Measurements from ENCODE around the gene ULK1. TPM values are rescaled to one million over a fixed set of nuclear protein-coding genes. Genes with fewer than 3 reads are reported as not detected.

ULK1 gene
- total RNA-seq, 4 donors from 2014 or later: 27.9 to 81.2 (median 48.6) TPM

DNA sequence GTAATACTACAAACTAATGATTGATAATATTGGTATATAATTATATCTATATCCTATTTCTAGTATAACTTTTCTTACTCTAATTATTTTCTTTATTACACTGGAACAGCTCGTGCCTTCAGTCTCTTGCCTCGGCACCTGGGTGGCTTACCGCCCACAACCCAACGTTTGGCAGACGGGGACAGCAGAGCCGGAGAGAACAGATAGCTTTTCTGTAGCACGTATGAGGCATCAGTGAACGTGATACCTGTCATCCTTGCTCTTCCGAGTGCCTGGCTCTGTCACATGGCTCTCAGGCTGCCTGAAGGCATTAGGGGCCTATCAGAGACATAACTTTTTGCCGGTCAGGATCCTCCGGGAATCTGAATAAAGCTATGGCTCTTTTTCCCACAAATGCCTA lies 40.1 kb downstream of the ULK1 start:
- Histone ChIP-seq H3K9me3 (no peaks in the 10 kb centered on the region), H3K27ac (no peak overlapping the region), H3K27me3 (no peaks in the 10 kb centered on the region), H3K4me3 (no peak overlapping the region), H3K36me3 (peaks cover 0 to 44% of the 10 kb centered on the region in 2 donors), H3K4me1 (peaks cover 10 to 11% of the 10 kb centered on the region in 2 donors)
- intact Hi-C loops (cut with DNase I; ENCODE audit: low total_unique reads): no loop called here
- no peak for DNase-seq
- TF ChIP-seq, protein P1, sequence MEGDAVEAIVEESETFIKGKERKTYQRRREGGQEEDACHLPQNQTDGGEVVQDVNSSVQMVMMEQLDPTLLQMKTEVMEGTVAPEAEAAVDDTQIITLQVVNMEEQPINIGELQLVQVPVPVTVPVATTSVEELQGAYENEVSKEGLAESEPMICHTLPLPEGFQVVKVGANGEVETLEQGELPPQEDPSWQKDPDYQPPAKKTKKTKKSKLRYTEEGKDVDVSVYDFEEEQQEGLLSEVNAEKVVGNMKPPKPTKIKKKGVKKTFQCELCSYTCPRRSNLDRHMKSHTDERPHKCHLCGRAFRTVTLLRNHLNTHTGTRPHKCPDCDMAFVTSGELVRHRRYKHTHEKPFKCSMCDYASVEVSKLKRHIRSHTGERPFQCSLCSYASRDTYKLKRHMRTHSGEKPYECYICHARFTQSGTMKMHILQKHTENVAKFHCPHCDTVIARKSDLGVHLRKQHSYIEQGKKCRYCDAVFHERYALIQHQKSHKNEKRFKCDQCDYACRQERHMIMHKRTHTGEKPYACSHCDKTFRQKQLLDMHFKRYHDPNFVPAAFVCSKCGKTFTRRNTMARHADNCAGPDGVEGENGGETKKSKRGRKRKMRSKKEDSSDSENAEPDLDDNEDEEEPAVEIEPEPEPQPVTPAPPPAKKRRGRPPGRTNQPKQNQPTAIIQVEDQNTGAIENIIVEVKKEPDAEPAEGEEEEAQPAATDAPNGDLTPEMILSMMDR (IDR thresholded peaks at IDR 0.05 in 4 of 5, conservative IDR thresholded peaks at IDR 0.05 in 1 of 5): no peak
- TF ChIP-seq POLR2A (IDR thresholded peaks at IDR 0.05): no peak
- no peak for ATAC-seq
- in situ Hi-C loops (cut with MboI; ENCODE audit: low sequenced_read_pairs in 4 of 4): no loop called here

DNA sequence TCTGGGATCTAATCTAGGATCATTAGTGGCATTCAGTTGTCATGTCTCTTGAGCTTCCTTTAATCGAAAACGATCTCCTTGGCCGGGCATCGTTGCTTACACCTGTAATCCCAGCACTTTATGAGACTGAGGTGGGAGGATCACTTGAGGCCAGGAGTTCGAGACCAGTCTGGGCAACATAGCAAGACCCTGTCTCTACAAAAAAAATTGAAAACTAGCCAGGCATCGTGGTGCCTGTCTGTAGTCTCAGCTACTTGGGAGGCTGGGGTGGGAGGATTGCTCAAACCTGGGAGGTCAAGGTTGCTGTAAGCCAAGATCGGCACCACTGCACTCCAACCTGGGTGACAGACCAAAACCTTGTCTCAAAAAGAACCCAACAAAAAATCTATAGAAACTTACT lies 43.7 kb downstream of the ULK1 start:
- no peak for ATAC-seq
- TF ChIP-seq, protein P1 (IDR thresholded peaks at IDR 0.05 in 4 of 5, conservative IDR thresholded peaks at IDR 0.05 in 1 of 5): no peak
- no peak for TF ChIP-seq POLR2A (IDR thresholded peaks at IDR 0.05)
- intact Hi-C loops (cut with DNase I; ENCODE audit: low total_unique reads) (no loop called here), in situ Hi-C loops (cut with MboI; ENCODE audit: low sequenced_read_pairs in 4 of 4) (no loop called here)
- Histone ChIP-seq H3K4me1 (no peaks in the 10 kb centered on the region), H3K36me3 (peaks cover 0 to 50% of the 10 kb centered on the region in 2 donors), H3K9me3 (no peaks in the 10 kb centered on the region), H3K4me3 (no peak overlapping the region), H3K27me3 (no peaks in the 10 kb centered on the region), H3K27ac (no peak overlapping the region)
- peak in 1 of 2 donors; percentile 4 for DNase-seq

DNA sequence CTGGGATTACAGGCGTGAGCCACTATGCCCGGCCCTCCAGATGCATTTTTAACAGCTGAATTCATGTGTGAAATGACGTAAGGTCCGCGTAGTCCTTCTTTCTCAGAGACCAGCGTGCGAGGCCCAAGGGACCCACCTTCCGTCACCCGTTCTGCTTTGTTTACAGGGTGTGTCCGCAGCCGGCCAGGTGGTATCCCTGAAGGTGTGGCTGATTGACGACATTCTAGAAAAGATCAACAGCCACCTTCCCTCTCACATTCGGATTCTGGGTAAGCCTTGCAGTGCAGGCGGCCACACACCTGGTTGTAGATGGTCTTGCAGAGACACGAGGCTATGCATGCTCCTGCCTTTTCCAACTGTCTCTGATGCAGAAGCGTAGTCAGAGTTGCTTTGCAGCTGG lies 44.6 kb downstream of the ULK1 start:
- no peaks in the 10 kb centered on the region for H3K9me3 ChIP-seq
- no peak overlapping the region for H3K4me3 ChIP-seq
- intact Hi-C loops (cut with DNase I; ENCODE audit: low total_unique reads): no loop called here
- H3K4me1 ChIP-seq: no peaks in the 10 kb centered on the region
- no peak for ATAC-seq
- in situ Hi-C loops (cut with MboI; ENCODE audit: low sequenced_read_pairs in 4 of 4): no loop called here
- DNase-seq: no peak
- TF ChIP-seq POLR2A (IDR thresholded peaks at IDR 0.05): no peak
- TF ChIP-seq, protein P1 (IDR thresholded peaks at IDR 0.05 in 4 of 5, conservative IDR thresholded peaks at IDR 0.05 in 1 of 5): no peak
- H3K27me3 ChIP-seq: no peaks in the 10 kb centered on the region
- peaks cover 0 to 50% of the 10 kb centered on the region in 2 donors for H3K36me3 ChIP-seq
- no peak overlapping the region for H3K27ac ChIP-seq

DNA sequence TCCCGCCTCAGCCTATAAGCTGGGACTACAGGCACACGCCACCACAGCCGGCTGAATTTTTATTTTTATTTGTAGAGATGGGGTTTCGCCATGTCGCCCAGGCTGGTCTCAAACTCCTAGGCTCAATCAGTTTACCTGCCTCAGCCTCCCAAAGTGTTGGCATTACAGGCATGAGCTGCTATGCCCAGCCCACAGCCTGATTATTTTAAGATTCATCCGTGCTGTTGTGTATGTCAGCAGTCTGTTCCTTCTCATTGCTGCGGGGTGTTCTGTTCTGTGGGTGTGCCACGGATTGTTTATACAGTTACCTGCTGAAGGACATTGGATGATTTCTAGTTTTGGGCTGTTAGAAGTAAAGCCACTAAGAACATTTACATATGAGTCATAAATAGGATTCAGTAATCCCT lies 45.7 kb downstream of the ULK1 start:
- intact Hi-C loops (cut with DNase I; ENCODE audit: low total_unique reads) (no loop called here), in situ Hi-C loops (cut with MboI; ENCODE audit: low sequenced_read_pairs in 4 of 4) (loop anchor here in 1 of 4 donors (10.0 kb wide), 1 partner anchor 45 kb away; the partner anchor contains the start of gene ULK1)
- ATAC-seq: no peak
- DNase-seq: no peak
- TF ChIP-seq, protein P1 (IDR thresholded peaks at IDR 0.05 in 4 of 5, conservative IDR thresholded peaks at IDR 0.05 in 1 of 5): no peak
- no peak for TF ChIP-seq POLR2A (IDR thresholded peaks at IDR 0.05)
- H3K4me3 ChIP-seq: no peak overlapping the region
- H3K27ac ChIP-seq: no peak overlapping the region
- peaks cover 0 to 50% of the 10 kb centered on the region in 2 donors for H3K36me3 ChIP-seq
- H3K9me3 ChIP-seq: no peaks in the 10 kb centered on the region
- no peaks in the 10 kb centered on the region for H3K4me1 ChIP-seq
- H3K27me3 ChIP-seq: no peaks in the 10 kb centered on the region
